ENCODE results near the gene KRT39.
"Not testable (repeated sequence)": the region's sequence is repeated elsewhere in the genome, so short reads cannot be mapped to it uniquely, and the experiment has no call there.

The KRT39 gene

GRCh38 chr17:40966848-40967247, at the start of gene KRT39:
Gene KRT39, minus strand, starts transcription at chr17:40966948. Its CDS starts 92 bp downstream, at chr17:40966856.
- DNase-seq (ENCODE audit: insufficient read length, low spot score) (no peak), FAIRE-seq (no peak)

DNA sequence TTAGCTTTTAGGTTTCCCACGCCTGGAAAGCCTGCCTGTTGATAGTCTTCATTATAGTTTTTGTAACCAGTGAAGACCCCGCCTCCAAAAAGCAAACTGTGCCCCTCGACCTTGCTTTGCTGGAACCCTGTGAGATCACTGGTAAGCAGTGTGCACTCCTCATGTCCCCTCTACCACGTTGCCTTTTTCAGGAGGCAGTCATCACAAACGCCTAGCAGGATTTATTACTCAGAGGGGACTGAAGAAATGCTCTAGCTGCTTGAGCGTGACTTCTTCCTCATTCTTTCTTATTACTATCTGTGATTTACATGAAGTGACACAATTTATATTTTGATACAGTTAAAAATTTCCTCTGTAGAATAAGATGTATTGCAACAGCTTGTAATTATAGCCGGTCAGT, 48.7 kb upstream of the KRT39 start:
- peak; percentile 16 for FAIRE-seq
- no peak for DNase-seq (ENCODE audit: insufficient read length, low spot score)

DNA sequence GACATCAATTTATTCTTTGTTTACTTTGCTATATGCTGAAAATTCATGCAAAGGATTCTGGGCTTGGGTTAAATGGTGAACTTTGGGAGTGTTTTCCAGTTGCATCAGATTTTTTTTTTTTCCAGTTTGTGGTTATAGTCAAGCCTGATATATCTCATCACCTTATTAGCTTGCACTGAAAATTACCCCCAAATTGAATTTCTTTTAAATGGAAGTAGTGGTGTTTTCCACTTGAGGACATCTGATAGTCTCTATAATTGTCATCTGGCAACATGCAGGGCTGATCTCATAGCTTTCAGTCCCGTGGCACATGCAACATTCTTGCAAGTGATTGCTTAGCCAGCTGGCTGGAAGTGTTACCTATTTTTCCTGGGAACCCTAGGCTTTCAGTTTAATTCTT, 46.9 kb upstream of the KRT39 start:
- FAIRE-seq (peak; percentile 9), DNase-seq (ENCODE audit: insufficient read length, low spot score) (no peak)

DNA sequence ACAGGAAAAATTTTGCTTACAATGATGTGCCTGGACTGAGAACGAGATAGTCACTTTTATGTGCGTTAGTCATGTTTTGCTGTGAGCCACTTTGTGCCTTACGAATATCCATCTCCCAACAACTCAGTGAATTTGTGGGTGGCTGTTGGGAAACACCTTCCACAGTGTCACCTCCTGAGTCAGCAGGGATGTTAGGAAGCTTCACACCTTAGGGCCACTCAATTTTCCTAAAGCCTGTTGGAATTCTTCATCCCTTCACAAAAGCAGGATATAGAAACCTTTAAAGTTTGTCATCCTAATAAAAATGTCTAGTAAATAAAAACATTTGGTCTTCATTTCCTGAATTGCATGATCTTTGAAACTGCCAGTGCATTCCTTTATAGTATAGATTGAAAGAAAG, 46.4 kb upstream of the KRT39 start:
- FAIRE-seq (peak; percentile 93), DNase-seq (ENCODE audit: insufficient read length, low spot score) (no peak)

DNA sequence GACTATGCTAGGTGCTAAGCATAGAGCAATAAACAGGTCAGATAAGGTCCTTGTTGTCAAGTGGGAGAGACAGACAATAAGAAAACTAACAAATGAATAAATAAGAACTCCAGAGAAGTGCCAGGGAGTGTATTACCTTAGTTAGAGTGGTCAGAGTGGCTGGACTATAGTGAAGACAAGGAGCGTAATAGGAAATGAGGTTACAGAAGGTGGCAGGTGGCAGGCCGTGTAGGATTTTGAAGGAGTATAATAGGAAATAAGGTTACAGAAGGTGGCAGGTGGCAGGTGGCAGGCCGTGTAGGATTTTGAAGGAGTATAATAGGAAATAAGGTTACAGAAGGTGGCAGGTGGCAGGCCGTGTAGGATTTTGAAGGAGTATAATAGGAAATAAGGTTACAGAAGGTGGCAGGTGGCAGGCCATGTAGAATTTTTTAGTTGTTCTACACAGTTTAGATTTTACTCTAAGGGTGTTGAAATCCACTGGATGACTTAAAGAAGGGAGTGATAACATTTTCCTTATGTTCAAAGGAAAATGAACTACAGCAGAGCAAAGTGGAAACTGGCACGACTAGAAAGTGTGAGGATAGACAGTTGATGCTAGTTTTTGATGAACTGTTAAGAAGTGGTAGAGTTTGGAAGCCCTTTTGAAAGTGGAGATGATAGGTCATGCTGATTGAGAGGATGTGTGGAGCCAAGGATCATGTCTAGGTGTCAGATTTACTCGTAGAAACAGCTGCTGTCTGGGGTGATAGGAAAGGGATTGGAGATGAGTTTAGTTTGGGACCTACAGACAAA, 45.8 kb upstream of the KRT39 start:
- FAIRE-seq = no peak
- DNase-seq (ENCODE audit: insufficient read length, low spot score) = no peak

GRCh38 chr17:41010441-41010840, 43.7 kb upstream of the KRT39 start:
- FAIRE-seq (no peak), DNase-seq (ENCODE audit: insufficient read length, low spot score) (no peak)

GRCh38 chr17:41009936-41010335, 43.2 kb upstream of the KRT39 start:
- DNase-seq (ENCODE audit: insufficient read length, low spot score) (no peak), FAIRE-seq (no peak)

GRCh38 chr17:41009301-41009760, 42.6 kb upstream of the KRT39 start:
- FAIRE-seq (no peak), DNase-seq (ENCODE audit: insufficient read length, low spot score) (no peak)

GRCh38 chr17:41008811-41009210, 42.1 kb upstream of the KRT39 start, which contains the start of gene KRTAP3-1:
Gene KRTAP3-1, minus strand, starts transcription at chr17:41009128. Its CDS starts 54 bp downstream, at chr17:41009074.
- FAIRE-seq (peak; percentile 89), DNase-seq (ENCODE audit: insufficient read length, low spot score) (no peak)

GRCh38 chr17:41004397-41004796, 37.6 kb upstream of the KRT39 start:
- DNase-seq (ENCODE audit: insufficient read length, low spot score) (no peak), FAIRE-seq (peak; percentile 4)

DNA sequence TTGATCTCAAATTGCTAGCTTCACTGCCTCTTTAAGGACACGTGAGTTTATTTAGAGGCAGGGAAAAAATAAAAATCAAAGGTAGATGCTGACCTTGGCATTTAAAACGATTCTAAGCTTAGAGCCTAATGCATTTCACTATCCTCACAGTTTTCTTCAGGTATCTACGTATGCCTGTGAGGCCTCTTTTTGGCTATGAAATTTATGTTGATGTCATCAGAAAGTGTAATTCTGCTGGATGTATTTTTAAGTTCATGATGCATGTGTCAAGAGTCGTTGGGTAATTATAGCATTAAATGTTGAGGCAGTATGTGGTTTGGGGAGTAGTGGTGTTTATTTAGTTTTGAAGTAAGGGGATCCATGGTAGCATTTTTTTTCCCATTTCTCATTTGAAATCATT, 37.2 kb upstream of the KRT39 start:
- FAIRE-seq = no peak

DNA sequence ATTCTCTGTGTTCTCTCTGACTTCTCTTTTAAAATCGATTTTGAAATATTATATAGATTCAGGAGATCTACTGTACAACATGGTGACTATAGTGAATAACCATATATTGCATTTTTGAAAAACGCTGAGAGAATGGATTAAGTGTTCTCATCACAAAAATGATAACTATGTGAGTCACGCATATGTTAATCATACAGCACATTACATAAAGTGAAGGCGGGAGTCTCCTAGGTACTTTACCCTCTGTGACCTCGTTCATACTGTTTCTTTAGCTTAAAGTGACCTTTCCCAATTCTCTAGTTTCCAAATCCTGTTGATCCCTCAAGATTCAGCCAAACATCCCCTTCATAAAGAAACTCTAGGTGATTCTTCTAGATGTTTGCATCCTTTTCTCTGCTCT, 36.1 kb upstream of the KRT39 start:
- peak; percentile 31 for FAIRE-seq
- DNase-seq (ENCODE audit: insufficient read length, low spot score) = no peak

More for the DNA sequence above, 37.2 kb upstream of the KRT39 start:
- DNase-seq (ENCODE audit: insufficient read length, low spot score) = no peak

GRCh38 chr17:41001795-41002194, 35.0 kb upstream of the KRT39 start:
- peak; percentile 69 for FAIRE-seq

DNA sequence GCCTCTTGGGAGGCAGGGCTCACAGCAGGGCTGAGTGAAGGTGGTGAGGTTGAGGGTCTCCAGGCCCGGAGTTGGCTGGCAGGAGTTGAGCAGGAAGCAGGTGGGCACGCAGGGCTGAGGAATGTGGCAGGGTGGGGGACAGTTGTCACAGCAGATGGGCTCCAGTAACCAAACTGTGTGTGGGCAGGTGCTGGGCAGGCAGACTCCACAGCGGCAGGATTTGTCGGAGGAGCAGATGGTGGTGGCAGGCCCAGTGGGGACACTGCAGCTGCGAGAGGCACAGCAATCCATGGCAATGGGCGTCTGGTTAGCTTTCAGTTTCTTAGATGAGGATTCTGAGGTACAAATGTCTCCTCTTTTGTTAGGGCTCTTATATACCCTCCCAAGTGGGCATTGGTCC, 32.8 kb upstream of the KRT39 start, which contains the start of gene KRTAP3-2:
Gene KRTAP3-2, minus strand, starts transcription at position 344 of the 400 bp plus-strand sequence. Its CDS starts 53 bp downstream, at position 291.
- peak; percentile 89 for FAIRE-seq
- DNase-seq (ENCODE audit: insufficient read length, low spot score) = not testable (repeated sequence)

More at GRCh38 chr17:41001795-41002194, 35.0 kb upstream of the KRT39 start:
- DNase-seq (ENCODE audit: insufficient read length, low spot score) = no peak

- no peak for DNase-seq (ENCODE audit: insufficient read length, low spot score)
- no peak for FAIRE-seq
Observed at GRCh38 chr17:40997361-40997760, 30.6 kb upstream of the KRT39 start.

- no peak for FAIRE-seq
- no peak for DNase-seq (ENCODE audit: insufficient read length, low spot score)
Observed at GRCh38 chr17:40996829-40997228, 30.1 kb upstream of the KRT39 start.

GRCh38 chr17:40995116-40995515, 28.4 kb upstream of the KRT39 start:
- no peak for FAIRE-seq
- DNase-seq (ENCODE audit: insufficient read length, low spot score) = no peak

DNA sequence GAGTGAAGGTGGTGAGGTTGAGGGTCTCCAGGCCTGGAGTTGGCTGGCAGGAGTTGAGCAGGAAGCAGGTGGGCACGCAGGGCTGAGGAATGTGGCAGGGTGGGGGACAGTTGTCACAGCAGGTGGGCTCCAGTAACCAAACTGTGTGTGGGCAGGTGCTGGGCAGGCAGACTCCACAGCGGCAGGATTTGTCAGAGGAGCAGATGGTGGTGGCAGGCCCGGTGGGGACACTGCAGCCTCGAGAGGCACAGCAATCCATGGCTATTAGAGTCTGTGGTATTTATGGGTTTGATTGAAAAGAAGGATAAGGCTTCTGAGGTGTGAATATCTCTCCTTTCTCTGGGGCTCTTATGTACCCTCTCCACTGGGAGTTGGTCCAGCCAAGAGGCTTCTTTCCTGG, 27.1 kb upstream of the KRT39 start, which contains the start of gene KRTAP3-3:
Gene KRTAP3-3, minus strand, starts transcription at position 326 of the 400 bp plus-strand sequence. Its CDS starts 67 bp downstream, at position 259.
- DNase-seq (ENCODE audit: insufficient read length, low spot score) = no peak
- FAIRE-seq = peak; percentile 92

DNA sequence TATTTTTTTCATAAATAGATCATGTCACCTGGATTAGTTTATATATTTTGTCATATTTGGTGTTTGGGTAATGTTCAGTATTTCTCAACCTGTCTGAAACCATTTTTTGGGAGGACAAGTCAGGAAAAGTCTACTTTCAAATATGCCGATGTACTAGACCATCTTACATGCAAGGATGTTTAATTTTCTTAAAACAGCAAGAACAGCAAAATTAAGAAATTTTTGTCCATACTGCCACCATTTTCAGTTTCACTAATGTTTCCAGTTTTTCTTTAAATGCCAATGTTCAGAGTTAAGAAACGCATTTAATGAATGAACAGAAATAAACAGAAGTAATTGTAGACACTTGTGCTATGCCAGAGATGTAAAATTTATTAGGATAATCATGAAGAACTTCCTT, 26.3 kb upstream of the KRT39 start:
- FAIRE-seq = no peak
- no peak for DNase-seq (ENCODE audit: insufficient read length, low spot score)

DNA sequence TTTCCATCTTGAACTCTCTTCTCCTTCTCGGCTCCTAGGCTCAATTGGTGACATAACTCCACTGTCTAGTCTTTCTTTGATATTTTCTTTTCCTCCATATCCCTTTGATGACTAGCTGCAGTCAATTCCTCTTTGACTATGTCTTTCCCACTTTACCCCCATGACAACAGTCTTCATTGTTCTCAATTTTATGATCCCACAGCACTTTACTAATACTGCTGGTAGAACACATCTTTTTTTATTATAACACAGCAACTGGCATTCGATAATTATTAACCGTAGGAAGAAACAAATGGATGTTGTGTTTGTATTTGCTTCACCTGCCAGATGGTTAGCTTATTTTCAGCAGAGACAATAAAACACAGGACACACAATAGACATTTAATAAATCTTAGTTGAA, 25.9 kb upstream of the KRT39 start:
- DNase-seq (ENCODE audit: insufficient read length, low spot score) (no peak), FAIRE-seq (no peak)

DNA sequence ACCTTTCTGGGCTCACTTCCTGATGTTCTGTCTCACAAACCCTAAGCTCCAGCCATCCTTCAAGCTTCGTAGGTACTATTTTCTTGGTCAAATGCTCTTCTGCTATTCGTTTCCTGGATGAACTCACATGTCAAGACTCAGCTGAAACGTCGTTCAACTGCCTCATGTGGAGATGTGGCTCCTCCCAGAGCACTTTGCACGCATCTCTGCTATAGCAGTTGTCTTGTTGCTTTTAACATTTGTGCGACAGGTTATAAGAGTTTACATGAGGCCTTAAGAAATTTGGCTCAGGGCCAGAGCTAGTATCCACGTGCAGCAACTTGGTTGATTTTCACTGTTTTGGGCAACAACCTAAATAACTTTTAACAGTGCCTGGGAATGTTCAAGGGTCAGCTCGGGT, 20.2 kb upstream of the KRT39 start:
- peak; percentile 69 for FAIRE-seq
- no peak for DNase-seq (ENCODE audit: insufficient read length, low spot score)

GRCh38 chr17:40984226-40984625, 17.5 kb upstream of the KRT39 start, which contains the start of gene KRT40:
Gene KRT40, minus strand, starts transcription at chr17:40984326. Its CDS starts 53 bp downstream, at chr17:40984273.
- FAIRE-seq = no peak
- DNase-seq (ENCODE audit: insufficient read length, low spot score) = no peak

All from HTR-8/SVneo (cell line).